GM21737 (cell line): ENCODE data around the gene NPHP4.

Experiments
- ATAC-seq: cut with Tn5 transposase; IDR thresholded peaks from one replicate; pipeline ENCODE4 v1.9.1; 2021; ENCODE audit warnings: mild to moderate bottlenecking, moderate library complexity; ENCODE audit not compliant: unreplicated experiment

Gene NPHP4

DNA sequence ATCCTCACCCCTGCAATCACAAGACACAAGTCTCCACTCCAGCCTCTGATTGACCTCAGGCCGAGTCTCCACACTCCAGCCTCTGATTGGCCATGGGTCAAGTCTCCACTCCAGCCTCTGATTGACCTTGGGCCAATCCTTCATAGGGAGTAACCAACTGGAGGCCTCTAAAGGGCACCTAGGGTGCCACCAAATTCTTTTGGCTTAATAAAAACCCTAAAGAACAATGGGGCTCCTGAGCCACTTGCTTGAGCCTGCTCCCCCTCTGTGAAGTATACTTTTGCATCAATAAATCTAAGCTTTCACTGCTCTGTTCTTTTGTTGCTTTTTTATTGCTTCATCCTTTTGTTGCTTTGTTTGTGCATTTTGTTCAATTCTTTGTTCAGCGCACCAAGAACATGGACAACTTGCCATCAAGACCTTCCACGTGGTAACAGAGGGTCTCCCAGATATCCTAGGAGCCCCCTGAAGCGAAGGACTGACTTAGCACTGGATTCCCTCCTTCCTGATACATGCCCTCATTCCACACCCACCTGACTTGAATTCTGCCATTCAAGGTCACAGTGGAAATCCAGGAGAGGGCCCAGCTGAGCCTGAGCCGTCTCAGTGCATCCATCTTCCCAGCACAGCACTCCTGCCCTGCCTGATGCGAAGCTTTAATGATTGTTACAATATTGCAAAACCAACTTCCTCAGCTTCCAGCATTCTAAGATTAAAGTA, 152.9 kb downstream of the NPHP4 start:
- ATAC-seq: no peak

DNA sequence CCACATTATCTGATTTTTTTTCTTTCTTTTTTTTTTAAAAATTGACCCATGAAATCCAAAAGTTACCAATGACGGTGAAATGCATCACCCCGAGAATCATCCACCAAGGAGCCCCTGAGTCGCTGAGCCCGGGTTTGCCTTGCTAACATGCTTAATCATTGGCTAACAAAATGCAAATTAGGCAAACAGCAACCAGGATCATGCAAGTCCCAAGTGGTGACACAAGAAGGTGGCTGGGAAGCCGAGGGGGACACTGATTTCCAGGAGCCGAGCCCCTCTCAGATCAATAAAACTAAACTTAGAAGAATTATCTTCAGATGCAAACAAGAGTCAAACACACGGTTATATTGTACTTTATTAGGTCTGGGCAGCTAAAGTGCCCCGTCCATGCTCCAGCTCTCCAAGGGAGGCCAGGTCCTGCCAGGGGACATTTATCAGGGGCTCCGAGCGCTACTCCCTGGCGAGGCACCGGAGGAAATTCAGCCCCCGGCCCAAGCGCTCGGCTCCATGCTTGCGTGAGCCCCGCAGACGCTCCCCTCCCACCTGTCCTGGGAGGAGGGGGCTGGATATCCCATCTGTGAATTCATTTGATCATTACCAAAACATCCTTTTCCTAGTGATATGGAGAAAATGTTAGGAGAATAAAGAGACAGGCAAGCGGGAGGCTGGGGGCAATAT, 154.1 kb downstream of the NPHP4 start:
- ATAC-seq: no peak

DNA sequence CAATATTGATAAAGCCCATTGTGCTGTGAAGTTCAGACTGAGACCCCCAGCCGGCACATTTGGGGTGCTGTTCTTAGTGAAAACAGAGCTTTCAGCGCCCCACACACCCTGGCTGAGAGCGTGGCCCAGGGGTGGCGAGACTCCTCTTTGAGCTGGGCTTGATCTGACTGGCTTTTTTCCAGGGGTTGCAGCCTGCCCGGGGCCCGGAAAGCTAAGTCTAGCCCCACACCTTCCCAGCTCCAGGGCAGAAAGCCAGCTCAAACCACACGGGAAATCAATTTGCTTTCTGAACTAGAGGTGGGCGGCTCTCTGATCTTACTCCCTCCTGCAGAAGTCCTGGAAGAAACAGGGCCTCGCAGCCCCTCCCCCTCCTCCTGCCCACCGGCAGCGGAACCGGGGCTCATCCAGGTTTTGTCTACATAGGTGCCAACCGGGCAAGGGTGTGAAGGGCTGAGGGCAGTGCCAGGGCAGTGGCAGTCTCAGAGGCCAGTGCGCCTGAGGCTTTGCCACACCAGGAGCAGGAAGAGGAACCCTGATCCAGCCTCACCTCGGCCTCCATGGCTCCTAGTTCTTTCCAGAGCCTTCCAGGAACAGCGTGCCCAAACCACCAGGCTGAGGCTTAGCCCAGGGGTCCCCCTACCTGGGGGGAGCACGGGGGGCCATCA, 155.3 kb downstream of the NPHP4 start:
- ATAC-seq: no peak

DNA sequence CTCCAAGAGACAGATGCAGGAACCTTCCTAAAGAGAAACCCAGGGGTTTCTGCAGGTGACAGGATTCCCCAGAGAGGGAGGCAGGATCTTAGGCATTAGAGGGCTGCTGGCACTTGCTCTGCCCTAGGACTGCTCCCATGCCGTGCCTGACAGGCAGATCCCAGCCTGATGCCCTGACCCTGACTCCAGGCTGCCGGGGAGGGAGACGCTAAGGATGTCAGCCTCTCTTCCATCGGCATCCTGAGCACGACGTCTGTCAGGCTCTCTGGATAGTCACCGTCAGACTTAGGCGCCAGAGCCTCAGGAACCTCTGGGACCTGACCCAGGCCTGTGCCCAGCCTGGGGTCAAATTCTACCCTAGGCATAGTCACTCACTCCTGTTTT, 157.1 kb downstream of the NPHP4 start:
- no peak for ATAC-seq

DNA sequence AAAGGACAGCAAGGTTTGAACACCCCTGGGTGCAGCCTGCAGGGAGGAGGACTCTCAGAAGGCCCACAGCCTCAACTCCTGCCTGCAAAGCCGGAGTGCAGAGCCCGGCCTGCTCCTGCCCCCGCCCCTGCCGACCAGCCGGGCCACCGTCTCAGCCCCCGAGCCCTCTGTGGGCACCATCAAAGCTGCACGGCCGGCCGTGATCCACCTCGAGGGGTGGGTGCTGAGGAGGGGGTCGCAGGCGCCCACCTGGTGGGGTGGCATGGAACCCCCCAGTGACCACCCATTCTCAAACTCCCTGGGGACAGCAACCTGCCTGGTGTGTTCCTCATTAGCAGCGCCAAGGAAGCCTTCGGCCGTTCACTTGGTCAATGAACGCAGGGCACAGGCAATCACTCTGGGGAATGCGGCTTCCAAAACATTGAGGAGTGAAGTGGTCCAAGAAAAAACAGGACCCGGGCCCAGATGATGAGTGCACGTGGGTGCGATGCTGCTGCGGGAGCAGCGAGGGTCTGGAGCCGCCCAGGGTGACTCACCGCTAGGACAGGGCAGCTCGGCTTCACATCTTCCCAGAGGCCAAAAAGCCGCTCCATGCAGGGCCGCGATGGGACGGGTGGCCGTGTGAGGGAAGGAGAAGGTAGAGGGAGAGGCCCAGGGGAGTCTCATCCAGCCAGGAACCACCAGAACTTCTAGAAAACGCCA, 157.6 kb downstream of the NPHP4 start:
- ATAC-seq: no peak

DNA sequence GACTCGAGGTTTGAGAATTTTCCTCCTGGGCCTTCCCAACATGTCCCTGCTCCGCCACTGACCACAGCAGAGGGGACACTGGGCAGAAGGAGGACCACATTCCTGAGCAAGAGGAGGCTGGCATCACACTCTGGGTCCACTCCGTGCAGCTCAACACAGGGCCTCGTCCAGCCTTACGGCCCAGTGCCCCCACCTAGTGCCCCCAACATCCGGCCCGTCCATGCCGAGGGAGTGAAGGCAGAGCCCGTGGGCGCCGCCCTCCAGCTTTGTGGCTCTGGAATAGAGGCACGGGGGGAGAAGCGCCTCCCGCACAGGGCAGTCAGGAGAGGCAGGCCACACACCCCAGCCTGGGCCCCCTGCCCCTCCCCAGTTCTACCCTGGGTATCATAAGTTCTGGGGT, 158.3 kb downstream of the NPHP4 start:
- no peak for ATAC-seq

DNA sequence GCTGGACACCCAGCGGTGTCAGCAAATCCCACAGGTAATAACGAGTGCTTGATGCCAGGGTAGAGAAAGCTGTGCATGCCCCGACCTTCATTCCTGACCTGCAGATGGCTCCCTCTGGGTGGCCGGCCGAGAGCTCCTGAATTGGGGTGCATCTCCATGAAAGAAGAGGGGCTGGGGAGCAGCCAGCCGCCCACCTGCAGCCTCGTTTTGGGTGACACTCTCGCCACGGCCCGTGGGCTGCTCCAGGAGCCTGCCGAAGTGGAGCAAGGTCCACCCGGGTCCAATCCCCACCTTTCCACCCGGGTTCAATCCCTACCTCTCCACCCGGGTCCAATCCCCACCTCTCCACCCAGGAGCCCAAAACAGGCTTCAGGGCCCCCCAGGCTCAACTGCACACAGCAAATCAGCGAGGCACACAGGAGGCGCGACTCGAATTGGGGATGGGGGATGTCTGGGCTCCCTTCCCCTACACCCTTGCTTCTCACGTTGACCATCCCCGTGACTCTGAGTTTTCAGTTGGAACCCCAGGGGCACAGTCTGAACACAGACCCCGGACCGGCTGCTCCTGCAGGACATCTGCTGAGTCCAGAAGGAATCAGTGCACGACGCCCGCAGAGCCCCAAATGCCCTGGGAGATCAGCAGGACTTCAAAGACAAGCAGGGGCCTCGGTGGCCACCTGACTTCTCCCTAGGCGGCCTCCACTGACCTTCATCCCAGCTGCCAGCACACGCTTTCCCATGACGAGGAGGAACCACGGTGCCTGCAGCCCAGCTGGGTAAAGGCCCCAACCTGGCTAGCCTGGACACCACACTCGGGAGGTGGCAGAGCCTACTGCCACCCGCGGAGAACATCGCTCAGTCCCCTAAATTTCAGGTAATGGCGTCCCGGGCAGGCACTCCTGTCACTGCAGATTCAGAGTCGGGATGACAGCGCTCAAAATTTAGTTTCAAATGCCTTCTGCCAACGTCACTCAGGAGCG, 159.0 kb downstream of the NPHP4 start:
- ATAC-seq: no peak

DNA sequence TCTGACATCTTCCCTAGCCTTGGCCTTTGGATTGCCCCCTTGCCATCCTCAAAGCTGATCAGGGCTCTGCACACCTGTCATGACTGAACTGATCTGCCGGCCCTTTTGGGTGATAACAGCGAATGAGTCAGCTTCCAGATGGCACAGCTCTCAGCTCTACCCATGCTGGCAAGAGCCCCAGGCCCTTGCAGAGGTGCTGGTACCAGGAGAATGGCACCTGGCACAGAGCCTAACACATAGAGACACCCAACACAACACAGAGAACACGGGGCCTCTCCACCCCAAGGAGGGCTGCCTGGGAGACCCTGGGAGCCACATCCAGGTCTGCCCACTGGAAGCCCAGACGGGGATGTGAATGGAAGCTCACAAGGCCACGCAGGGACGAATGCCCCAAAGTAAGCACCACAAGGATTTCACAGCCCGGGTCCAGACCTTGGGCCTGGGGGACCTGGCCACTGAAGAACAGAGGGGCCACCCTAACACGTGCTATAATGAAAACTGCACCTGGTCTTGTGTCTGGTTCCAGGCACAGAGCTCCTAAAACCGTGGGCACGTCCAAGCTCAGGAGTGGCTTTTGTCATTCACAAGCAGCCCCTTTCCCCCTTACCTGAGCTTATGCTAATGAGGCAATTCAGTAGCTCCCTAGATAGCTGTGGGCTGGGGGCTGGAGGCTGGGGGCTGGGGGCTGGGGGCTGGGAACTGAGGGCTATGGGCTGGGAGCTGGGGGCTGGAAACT, 160.5 kb downstream of the NPHP4 start:
- no peak for ATAC-seq

DNA sequence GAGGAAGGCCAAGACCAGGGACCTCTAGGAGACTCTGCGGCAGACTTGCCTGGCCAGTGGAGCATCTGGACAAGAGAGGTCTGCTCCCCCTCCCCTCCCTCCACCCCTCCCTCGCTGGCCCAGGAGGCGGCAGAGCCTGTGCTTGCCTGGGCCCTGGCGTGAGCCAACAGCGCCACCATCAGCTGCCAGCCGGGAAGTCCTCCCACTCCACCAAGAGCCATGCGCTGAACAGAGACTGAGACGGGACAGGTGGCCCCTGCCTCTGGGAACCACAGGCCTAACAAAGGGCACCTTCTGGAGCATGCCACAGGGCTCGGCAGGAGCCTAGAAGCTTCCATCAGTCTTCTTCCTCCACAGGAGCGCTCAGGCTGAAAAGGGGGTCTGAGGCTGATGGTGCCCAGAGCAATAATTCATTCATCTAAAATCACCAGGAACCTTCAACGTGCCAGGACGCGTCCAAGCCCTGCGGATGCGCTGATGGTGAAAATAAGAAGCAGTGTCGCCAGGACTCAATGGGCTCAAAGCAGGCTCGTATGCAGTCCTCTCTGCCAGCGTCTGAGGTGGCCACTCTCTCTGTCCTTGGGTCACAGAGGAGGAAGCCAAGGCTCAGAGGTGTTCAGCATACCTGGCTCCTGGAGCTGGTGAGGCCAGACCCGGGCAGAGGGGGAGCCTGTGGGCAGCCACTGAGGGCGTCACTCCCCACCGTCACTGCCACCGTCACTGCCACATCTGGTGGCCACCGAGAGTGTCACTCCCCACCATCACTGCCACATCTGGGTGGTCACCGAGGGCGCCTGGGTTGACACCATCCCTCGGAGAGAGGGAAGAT, 161.2 kb downstream of the NPHP4 start:
- no peak for ATAC-seq

DNA sequence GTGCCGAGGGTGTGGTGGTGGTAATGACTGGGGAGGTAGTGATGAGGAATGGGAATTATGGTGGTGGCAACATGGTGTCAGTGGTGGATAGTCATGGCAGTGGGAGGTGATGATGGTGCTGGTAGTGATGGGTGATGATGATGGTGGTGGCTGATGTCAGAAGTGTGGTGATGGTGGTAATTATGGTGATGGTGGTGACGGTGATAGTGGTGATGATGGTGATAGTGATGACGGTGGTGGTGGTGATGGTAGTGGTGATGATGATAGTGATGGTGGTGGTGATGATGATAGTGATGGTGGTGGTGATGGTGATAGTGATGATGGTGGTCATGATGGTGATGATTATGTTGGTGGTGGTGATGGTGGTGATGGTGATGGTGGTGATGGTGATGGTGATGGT, 162.8 kb downstream of the NPHP4 start:
- no peak for ATAC-seq

DNA sequence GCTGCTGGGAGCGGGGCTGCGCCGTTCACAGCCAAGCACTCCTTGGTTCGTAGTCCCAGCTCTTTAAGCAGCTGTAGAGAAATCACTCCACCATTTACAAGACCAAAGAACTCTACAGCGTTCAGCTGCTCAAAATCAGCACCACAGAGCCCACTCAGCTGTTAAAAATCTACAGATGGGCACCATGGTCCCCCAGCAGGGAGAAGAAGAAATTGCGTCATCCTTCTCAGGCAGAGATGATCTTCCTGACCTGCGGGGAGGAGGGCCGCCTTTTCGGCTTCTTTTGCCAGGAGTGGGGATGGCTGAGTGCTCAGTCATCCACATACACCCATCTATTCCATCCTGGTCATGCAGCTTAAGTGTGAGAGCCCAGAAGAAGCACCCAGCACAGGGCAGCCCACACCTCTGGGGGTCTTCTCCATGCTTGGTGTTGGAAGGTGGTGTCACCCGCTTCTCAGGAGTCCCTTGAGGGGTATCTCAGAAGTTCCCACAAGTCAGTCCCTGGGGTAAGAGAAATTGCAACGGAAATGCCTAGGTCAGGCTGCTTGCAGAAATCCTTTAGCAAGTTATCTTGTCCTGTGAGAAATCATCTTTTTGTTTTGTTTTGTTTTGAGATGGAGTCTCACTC, 163.8 kb downstream of the NPHP4 start:
- no peak for ATAC-seq

DNA sequence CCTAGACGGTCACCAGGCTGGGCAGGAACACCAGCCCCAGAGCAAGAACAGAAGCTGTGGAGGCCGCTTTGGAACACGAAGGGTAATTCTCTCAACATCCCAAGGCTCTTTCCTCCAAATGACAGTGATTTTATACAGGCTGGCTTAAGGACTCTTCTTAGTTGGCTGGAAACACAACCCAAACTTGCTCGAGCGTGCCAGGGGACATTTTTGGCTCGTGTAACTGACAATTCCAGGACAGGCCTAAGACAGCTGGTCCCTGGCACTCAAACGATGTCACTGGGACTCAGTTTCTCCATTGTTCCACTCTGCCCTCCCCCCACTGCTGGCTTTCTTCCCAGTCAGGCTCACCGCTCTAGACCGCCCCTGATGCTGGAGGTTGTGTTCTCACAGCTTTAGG, 164.7 kb downstream of the NPHP4 start:
- ATAC-seq: no peak

DNA sequence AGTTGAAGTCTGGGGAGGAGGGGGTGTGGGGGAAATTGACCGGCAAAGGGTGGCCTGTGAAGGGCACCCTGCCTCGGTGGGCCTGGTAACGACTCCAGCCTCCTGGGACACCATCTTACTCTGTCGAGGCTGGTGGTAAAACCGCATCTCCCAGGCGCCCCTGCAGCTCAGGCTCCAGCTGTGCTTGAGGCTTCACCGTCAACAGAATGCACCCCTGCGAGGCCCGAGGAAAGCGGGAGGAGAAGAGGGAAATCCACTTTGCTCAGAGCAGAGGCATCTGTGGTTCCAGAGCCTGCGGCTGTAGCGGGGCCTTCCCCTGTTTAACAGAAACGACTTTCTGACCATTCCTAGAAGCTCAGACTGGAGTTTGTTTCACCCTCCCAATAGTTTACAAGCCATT, 165.6 kb downstream of the NPHP4 start:
- no peak for ATAC-seq

DNA sequence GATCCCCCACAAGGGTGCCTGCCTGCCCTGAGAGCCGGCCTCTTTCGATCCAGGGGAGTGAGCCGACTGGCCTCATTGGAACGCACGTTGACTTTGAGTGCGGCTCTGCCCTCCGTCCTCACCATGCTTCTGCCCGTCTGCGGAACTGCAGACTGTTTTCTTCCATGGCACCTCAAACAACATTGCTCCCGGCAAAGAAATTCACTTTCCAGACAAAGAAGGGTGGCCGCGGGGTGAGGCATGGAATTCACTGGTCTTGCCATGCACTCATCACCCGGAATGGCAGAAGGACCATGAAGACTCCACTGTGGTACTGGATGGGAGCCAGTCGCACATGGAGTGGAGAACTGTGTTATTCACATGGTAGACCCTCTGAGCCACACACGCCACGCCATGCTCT, 169.5 kb downstream of the NPHP4 start:
- no peak for ATAC-seq

DNA sequence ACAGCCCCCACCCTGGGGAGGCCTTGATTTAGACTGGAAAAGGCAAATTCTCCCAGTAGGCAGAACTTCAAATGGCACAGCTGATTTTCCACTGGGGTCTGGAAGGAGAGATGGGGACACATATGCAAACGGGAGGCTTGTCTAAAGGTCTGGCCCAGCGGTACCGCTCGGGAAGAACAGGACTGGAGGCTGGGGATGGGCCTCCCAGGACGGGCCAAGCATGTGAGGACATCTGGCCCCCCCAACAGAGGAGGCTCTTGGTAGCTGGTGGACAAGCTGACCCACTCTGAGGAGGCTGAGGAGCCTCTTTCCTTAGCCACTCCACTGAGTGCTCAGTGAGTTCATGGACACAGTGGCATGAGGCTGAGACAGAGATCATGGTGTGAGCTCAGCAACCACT, 170.0 kb downstream of the NPHP4 start:
- ATAC-seq: no peak

DNA sequence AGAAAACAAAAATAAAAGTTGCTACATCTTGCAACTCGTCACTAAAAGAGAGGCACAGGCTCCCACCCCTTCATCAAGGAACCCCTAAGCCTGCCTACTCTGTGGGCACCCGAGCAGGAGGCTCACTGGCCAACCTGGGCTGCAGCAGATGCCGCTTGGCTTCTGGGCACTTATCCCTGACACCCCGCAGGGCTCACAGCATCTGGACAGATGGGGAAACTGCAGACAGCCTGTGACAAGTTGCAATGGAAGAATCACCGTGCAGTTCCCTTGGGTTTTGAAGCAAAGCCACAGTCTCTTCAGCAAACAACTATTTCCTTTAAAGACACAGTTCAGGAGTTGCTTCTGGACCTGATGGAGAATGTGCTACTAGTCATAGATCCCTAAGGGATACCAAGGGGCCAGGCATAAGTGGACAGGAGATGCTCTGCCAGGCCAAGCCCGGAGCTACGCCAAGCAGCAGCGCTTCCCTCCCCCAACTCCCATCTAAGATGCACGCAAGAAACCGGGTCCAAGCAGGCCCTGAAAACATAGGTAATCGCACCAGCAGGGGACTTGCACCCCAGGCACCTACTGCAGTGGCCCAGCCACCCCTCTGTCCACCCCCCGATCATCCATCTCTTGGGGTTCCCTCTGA, 170.6 kb downstream of the NPHP4 start:
- no peak for ATAC-seq

DNA sequence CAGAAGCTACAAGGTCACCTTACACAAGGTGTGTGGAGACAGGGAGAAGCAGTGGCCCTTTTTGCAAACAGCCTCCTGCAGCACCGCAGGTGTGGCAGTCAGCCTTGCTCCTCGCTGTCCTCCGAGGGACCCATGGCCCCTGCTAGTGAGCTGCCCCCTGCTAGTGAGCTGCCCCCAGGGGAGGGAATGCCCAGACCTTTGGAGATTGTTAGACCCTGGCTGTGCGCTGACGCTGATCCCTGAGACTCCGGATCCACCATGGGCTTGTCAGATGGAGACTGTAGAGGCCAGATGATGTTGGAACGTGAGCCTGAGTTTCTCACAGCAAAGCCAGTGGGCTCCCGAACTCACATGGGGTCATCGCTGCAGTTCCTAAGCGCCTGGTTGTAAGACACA, 172.2 kb downstream of the NPHP4 start:
- ATAC-seq: no peak

DNA sequence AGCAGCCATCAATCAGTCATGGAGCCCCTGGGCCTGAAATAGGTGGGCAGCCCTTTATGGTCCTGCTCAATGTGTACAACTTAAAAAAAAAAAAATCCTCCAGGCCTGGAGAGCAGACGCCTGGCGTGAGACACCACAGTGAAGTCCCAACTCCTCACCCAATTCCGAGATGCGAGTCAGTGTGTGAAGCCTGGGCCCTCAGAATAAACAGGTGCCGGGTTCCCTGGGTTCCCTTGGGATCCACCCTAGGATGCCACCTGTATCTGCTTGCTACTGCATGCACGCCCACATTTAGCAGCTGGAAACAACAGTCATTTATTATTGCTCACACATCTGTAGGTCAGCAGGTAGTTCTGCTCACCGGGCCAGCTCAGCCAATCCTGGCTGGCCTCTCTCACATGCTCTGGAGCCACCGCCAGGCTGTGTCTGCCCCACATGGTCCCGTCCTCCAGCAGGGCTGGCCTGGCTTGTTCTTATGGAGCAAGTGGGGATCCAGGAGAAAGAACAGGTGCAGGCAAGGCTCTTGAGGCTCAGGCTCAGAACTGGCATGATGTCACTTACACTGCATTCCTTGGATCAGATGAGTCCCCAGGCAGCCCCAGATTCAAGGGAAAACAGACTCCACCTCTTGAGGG, 172.7 kb downstream of the NPHP4 start:
- no peak for ATAC-seq
